Prostate gland (tissue), 2 donors: ENCODE measurements around the gene TUBE1.

ENCODE experiments used
- CTCF ChIP-seq, 4 experiments: fragments of 200-600 bp in 2 of 4; fragments of 450-650 bp in 2 of 4; sonication (generic) in 2 of 4; IDR thresholded peaks; 1 replicate in 3 of 4; 2 replicates in 1 of 4; pipeline ENCODE4 v1.5.1; 2016 to 2019; ENCODE audit warnings: antibody characterized with exemption in 4 of 4, mild to moderate bottlenecking in 2 of 4, moderate library complexity in 2 of 4
- POLR2A ChIP-seq: fragments of 450-650 bp; IDR thresholded peaks from one replicate; pipeline ENCODE4 v1.6.1; 2016; ENCODE audit warnings: antibody characterized with exemption, mild to moderate bottlenecking

DNA sequence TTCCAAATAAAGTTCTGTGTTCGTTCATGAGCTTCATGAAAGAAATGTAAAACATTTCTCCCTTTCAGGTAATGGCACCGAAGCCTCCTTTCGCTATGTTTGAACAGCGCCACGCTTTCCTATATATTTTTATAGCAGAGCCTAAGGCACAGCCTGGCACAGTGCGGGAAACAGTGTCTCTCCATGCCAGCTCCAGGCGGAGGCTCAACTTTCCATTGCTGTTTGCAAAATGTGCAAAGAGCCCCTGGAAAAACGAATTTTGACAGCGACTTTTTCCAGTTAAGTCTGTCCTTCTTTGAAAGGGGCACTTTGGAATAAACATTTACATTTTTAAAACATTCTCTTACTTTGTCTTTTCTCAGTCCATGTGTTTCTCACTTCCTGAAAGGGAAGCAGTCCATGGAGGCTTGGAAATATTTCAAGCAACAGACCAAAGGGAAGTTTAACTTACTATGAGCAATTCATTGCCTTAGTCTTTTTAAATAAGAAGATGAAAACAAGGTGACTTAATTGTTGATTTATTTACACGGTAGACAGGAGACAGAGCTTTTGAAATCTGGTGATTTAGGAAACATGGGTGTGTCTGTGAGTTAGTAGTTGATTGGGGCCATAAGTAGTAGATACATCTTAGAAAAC is 32.6 kb downstream of the TUBE1 start:
- TF ChIP-seq CTCF (IDR thresholded peaks at IDR 0.05) (no peak), POLR2A (no peak)
